PFSK-1 (cell line): Measurements from ENCODE around the gene CCDC50.

Experiments used
- FOXP2 ChIP-seq: optimal IDR thresholded peaks from 2 replicates; pipeline ENCODE3; 2011; ENCODE audit warnings: borderline replicate concordance, control low read depth, inconsistent platforms; ENCODE audit not compliant: insufficient read depth; ENCODE audit errors: extremely low read length, extremely low read depth
- POLR2AphosphoS5 ChIP-seq: IDR thresholded peaks from 2 replicates; pipeline ENCODE4 v1.6.1; 2012; ENCODE audit warnings: low read depth, mild to moderate bottlenecking, control low read depth, low read length, moderate library complexity
- SIN3A ChIP-seq: IDR thresholded peaks from 2 replicates; pipeline ENCODE4 v1.6.1; 2012; ENCODE audit warnings: mild to moderate bottlenecking, low read length, moderate library complexity, borderline replicate concordance; ENCODE audit not compliant: insufficient read depth
- TAF1 ChIP-seq: IDR thresholded peaks from 2 replicates; pipeline ENCODE4 v1.6.1; 2012; ENCODE audit warnings: low read length, control low read depth, borderline replicate concordance; ENCODE audit not compliant: insufficient read depth
- TF ChIP-seq, protein P1 (sequence below), 2 experiments: IDR thresholded peaks; 2 replicates each; pipeline versions ENCODE4 v1.6.1 to v1.8.0; 2011 to 2012; ENCODE audit warnings: low read depth in 2 of 2, low read length in 2 of 2, control low read depth in 1 of 2, inconsistent platforms in 1 of 2, mild to moderate bottlenecking in 1 of 2, moderate library complexity in 1 of 2; ENCODE audit not compliant: insufficient read depth in 1 of 2

DNA sequence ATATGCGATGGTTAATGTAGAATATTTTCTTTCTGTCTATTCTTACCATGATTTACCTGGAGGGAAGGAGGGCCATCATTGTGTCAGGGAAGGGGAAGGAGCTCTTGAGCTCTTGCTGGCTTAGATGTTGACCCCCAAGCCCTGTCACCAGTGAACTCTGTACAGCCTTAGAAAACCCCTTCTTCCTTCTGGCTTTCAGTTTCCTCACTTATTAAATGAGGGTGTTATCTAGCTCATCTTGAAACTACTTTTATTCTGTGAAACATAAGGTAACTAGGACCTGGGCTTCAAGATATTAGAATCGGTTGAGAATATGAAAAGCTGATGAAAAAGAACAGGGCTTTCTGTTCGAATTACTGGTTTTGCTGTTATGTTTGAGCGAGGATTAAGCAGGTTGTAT, 26.2 kb downstream of the CCDC50 start:
- TF ChIP-seq, protein P1, sequence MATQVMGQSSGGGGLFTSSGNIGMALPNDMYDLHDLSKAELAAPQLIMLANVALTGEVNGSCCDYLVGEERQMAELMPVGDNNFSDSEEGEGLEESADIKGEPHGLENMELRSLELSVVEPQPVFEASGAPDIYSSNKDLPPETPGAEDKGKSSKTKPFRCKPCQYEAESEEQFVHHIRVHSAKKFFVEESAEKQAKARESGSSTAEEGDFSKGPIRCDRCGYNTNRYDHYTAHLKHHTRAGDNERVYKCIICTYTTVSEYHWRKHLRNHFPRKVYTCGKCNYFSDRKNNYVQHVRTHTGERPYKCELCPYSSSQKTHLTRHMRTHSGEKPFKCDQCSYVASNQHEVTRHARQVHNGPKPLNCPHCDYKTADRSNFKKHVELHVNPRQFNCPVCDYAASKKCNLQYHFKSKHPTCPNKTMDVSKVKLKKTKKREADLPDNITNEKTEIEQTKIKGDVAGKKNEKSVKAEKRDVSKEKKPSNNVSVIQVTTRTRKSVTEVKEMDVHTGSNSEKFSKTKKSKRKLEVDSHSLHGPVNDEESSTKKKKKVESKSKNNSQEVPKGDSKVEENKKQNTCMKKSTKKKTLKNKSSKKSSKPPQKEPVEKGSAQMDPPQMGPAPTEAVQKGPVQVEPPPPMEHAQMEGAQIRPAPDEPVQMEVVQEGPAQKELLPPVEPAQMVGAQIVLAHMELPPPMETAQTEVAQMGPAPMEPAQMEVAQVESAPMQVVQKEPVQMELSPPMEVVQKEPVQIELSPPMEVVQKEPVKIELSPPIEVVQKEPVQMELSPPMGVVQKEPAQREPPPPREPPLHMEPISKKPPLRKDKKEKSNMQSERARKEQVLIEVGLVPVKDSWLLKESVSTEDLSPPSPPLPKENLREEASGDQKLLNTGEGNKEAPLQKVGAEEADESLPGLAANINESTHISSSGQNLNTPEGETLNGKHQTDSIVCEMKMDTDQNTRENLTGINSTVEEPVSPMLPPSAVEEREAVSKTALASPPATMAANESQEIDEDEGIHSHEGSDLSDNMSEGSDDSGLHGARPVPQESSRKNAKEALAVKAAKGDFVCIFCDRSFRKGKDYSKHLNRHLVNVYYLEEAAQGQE (IDR thresholded peaks at IDR 0.05; ENCODE audit: insufficient read depth in 1 of 2, low read depth in 2 of 2, low read length in 2 of 2): no peak
- TF ChIP-seq SIN3A: no peak
- TF ChIP-seq FOXP2: no peak
- TF ChIP-seq POLR2AphosphoS5: no peak
- no peak for TF ChIP-seq TAF1
